Breast epithelium (tissue), 4 donors: ENCODE results near the gene UBR2. TPM values are rescaled to one million over a fixed set of nuclear protein-coding genes. Genes with fewer than 3 reads are reported as not detected.

Experiments used
- DNase-seq, 2 donors: peaks; one replicate each; pipeline ENCODE4 v3.0.0-alpha.2; 2019; ENCODE audit warnings: low spot score in 2 of 2
- H3K27ac ChIP-seq, 2 donors: fragments of 200-600 bp; sonication (generic) in 1 of 2; one replicate each; pipeline ENCODE4 v1.5.1; 2016 to 2019; ENCODE audit warnings: mild to moderate bottlenecking in 1 of 2
- H3K27me3 ChIP-seq, 2 donors: fragments of 200-600 bp; sonication (generic) in 1 of 2; one replicate each; pipeline versions ENCODE4 v1.5.1 to v1.6.0; 2017 to 2019; ENCODE audit warnings: control low read depth in 1 of 2, mild to moderate bottlenecking in 1 of 2
- H3K36me3 ChIP-seq: fragments of 200-600 bp; one replicate; pipeline ENCODE4 v1.5.1; 2019
- H3K4me1 ChIP-seq, 2 donors: fragments of 200-600 bp; sonication (generic); one replicate each; pipeline ENCODE4 v1.5.1; 2016 to 2019; ENCODE audit warnings: control low read depth in 1 of 2
- H3K4me3 ChIP-seq, 3 donors: fragments of 200-600 bp; sonication (generic); 1 replicate in 2 of 3; 2 replicates in 1 of 3; pipeline ENCODE4 v1.5.1; 2016 to 2019; ENCODE audit warnings: mild to moderate bottlenecking in 3 of 3, moderate library complexity in 2 of 3
- H3K9me3 ChIP-seq, 2 donors: fragments of 200-600 bp; sonication (generic) in 1 of 2; one replicate each; pipeline ENCODE4 v1.5.1; 2016 to 2019; ENCODE audit warnings: control low read depth in 1 of 2
- CTCF ChIP-seq, 3 donors: fragments of 450-650 bp; IDR thresholded peaks; one replicate each; pipeline ENCODE4 v1.5.1; 2016 to 2017; ENCODE audit warnings: antibody characterized with exemption in 3 of 3, mild to moderate bottlenecking in 3 of 3, moderate library complexity in 3 of 3
- POLR2A ChIP-seq: fragments of 450-650 bp; IDR thresholded peaks from one replicate; pipeline ENCODE4 v1.6.1; 2016; ENCODE audit warnings: antibody characterized with exemption, mild to moderate bottlenecking, moderate library complexity
- POLR2AphosphoS5 ChIP-seq, 3 donors: sonication (generic); formaldehyde crosslinking; IDR thresholded peaks; one replicate each; pipeline ENCODE4 v1.6.1; 2017; ENCODE audit warnings: antibody characterized with exemption in 3 of 3
- intact Hi-C: fragments of 100-400 bp; cut with DNase I; formaldehyde crosslinking; loops from one replicate; pipeline ENCODE4 v1.15.1; 2023; ENCODE audit warnings: low total_unique reads
- total RNA-seq, 3 donors: library from RNA; depleted of rRNA; stranded (reverse); fragments of >200 nt; gene quantifications; one replicate each; pipeline ENCODE4 v1.1.0, GENCODE V29; 2016

Gene UBR2
- total RNA-seq, 3 donors from 2014 or later, result 33.8 to 46.2 (median 33.8) TPM

DNA sequence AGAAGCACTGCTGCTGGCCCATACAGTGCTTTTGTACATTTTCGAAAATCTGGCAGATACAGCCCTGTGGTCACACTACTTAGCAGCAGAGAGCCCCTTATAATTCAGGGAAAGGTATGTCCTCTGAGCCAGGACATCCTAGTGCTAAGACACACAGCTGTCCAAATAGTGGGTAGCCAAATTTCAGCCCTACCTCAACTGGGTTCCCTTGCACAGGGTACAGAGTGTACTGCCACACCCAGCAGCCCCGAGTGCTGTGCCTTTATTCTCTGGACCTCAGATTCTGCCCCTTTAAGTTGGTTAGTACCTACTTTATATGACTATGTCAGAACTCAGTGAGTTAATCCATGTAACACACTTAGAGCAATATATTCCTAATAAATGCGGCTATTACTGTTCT, 111.0 kb downstream of the UBR2 start:
- intact Hi-C loops, result no loop called here
- H3K36me3 ChIP-seq, result peaks cover 16% of the 10 kb centered on the region
- TF ChIP-seq CTCF (IDR thresholded peaks at IDR 0.05) (no peak), POLR2AphosphoS5 (IDR thresholded peaks at IDR 0.05) (no peak), POLR2A (no peak)

GRCh38 chr6:42679358-42679757, 115.5 kb downstream of the UBR2 start:
- no peak for DNase-seq
- H3K36me3 ChIP-seq, result peaks cover 14% of the 10 kb centered on the region
- no peaks in the 10 kb centered on the region for H3K4me1 ChIP-seq
- H3K27ac ChIP-seq, result no peak overlapping the region
- no peak overlapping the region for H3K4me3 ChIP-seq
- TF ChIP-seq POLR2AphosphoS5 (IDR thresholded peaks at IDR 0.05) (no peak), POLR2A (no peak), CTCF (IDR thresholded peaks at IDR 0.05) (no peak)
- H3K9me3 ChIP-seq, result no peaks in the 10 kb centered on the region
- H3K27me3 ChIP-seq, result no peaks in the 10 kb centered on the region
- intact Hi-C loops, result no loop called here

More for the DNA sequence above, 111.0 kb downstream of the UBR2 start:
- H3K9me3 ChIP-seq, result no peaks in the 10 kb centered on the region
- DNase-seq, result no peak
- H3K27ac ChIP-seq, result no peak overlapping the region
- H3K4me3 ChIP-seq, result no peak overlapping the region
- H3K4me1 ChIP-seq, result no peaks in the 10 kb centered on the region
- H3K27me3 ChIP-seq, result no peaks in the 10 kb centered on the region

GRCh38 chr6:42688281-42688680, 124.5 kb downstream of the UBR2 start:
- intact Hi-C loops, result no loop called here
- H3K4me1 ChIP-seq, result peaks cover 0 to 23% of the 10 kb centered on the region in 2 donors

GRCh38 chr6:42689371-42689770, 125.5 kb downstream of the UBR2 start:
- no peak for DNase-seq
- H3K27me3 ChIP-seq, result no peaks in the 10 kb centered on the region
- no peaks in the 10 kb centered on the region for H3K9me3 ChIP-seq
- H3K36me3 ChIP-seq, result peaks cover 7% of the 10 kb centered on the region
- intact Hi-C loops, result no loop called here
- H3K27ac ChIP-seq, result no peak overlapping the region
- H3K4me1 ChIP-seq, result peaks cover 0 to 23% of the 10 kb centered on the region in 2 donors
- no peak overlapping the region for H3K4me3 ChIP-seq
- TF ChIP-seq CTCF (IDR thresholded peaks at IDR 0.05) (no peak), POLR2AphosphoS5 (IDR thresholded peaks at IDR 0.05) (no peak), POLR2A (no peak)

More at GRCh38 chr6:42688281-42688680, 124.5 kb downstream of the UBR2 start:
- no peaks in the 10 kb centered on the region for H3K9me3 ChIP-seq
- no peak overlapping the region for H3K4me3 ChIP-seq
- DNase-seq, result no peak
- H3K27me3 ChIP-seq, result no peaks in the 10 kb centered on the region
- TF ChIP-seq POLR2A, result no peak
- TF ChIP-seq CTCF (IDR thresholded peaks at IDR 0.05), result no peak
- TF ChIP-seq POLR2AphosphoS5 (IDR thresholded peaks at IDR 0.05), result no peak
- H3K27ac ChIP-seq, result no peak overlapping the region
- H3K36me3 ChIP-seq, result peaks cover 7% of the 10 kb centered on the region

DNA sequence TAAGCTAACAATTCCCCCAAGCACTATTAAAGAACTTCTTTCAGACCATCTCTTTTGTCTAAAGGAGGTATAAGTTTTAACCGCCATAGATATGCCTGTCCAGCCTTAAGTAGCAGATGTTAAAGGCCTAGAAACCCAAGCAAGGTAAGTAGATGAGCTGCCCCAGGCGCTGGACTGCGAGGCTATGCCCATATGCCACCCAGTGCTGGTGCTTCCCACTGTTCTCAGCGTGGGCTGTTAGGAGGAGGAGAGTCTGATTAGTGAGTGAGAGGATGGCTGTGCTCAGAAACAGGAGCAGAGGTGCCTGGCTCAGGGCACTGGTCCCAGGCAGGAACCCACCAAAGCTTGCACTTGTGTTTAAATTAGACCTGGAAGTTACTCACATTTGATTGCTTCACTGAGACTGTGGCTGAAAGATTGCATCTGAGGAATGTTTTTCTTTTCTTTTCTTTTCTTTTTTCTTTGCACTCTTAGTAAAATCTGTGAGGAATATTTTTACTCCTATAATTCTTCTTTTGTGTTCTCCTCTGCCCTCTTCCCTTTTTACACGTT, 126.4 kb downstream of the UBR2 start:
- no peak for TF ChIP-seq POLR2A
- TF ChIP-seq CTCF (IDR thresholded peaks at IDR 0.05), result no peak
- no peak for TF ChIP-seq POLR2AphosphoS5 (IDR thresholded peaks at IDR 0.05)
- Histone ChIP-seq H3K4me3 (no peak overlapping the region), H3K27ac (peak overlapping the region; percentile 72 to 74), H3K9me3 (no peaks in the 10 kb centered on the region), H3K27me3 (no peaks in the 10 kb centered on the region), H3K36me3 (peaks cover 7% of the 10 kb centered on the region), H3K4me1 (peaks cover 0 to 23% of the 10 kb centered on the region in 2 donors)
- intact Hi-C loops, result no loop called here
- DNase-seq, result no peak
